ENCODE results near the gene TBCB.

The TBCB gene

DNA sequence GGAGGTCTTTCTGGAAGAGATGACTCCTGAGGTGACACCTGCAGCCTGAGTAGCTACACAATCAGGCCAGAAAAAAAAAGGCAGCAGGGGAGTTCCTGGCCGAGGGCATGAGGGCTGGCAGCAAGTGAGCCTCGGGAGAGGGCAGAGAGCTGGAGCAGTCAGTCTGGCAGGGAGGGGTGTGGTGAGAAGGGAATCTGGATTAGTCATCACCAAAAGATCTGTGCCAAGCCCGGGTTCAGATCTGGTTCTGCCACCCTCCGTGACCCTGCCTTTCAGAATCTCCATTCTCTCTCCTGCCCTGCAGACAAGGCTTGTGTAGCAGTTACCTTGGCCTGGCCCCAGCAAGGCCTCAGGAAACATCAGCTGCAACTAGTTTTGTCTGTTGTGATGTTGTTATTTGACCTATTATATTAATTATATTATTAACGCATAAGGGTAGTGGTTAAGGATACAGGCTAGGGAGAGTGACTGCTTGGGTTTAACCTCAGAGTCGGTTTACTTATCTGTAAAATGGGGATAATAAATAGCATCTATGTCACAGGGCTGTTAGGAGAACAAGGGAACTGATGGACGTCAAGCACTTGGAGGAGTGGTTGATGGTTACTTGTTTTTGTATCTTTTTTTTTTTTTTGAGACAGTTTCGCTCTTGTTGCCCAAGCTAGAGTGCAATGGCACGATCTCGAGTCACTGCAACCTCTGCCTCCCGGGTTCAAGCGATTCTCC is 21.9 kb downstream of the TBCB start:
- DNase-seq (ENCODE audit: low spot score) = no peak

DNA sequence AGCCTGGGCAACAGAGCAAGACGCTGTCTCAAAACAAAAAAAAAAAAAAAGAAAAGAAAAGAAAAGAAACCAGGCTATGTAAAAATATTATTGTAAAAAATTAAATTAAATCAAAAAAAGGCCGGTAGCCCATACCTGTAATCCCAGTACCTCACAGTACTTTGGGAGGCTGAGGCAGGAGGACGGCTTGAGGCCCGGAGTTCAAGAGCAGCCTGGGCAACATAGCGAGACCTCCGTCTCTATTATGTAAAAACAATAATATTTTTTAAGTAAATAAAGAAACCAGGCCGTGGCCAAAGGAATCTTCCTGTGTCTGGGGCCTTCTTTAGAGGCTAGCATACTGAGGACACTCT is 23.8 kb downstream of the TBCB start:
- DNase-seq (ENCODE audit: low spot score) = no peak

DNA sequence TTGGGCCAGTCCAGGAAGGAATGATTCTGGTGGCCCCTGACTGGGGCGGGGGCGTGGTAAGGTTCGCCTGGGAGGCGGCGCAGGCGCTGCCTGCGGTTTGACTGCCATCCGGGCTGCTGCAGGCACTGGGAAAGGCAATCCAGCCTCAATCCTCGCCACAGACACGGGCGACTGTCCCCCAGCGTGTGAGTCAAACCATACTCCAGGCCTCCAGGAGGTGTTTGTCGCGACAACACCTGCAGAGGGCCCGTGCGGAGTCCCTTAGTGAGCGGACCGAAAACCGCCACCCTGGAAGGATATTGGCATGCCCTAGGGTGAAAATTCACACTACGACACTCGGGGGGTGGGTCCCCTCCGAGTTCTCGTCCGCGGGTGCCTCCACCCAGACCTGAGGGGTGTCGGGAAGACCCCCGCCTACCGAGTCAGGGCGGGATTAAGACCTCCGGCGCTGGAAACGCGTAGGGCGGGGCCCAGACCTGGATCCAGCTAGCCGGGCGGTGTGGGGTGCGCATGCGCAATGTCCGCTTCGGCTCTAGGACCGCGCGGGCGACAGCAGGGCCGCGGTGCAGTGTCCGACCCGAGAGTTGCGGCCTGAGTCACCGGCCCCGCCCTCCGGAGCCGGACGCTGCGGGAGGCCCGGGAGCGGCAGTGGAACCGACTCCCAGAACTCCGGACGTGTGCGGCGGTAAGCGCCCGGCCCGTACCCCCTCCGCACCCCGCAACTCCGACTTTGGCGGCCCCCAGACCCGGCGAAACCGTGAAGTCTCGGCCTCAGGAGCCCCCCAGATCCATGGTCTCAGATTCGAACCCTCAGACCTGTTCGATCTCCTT is 24.4 kb downstream of the TBCB start, which contains the start of gene CAPNS1:
Gene CAPNS1, plus strand, starts transcription at position 594 of the 831 bp plus-strand sequence. CDS start 946 bp downstream, outside the sequence.
- peak; percentile 98 for DNase-seq (ENCODE audit: low spot score)

DNA sequence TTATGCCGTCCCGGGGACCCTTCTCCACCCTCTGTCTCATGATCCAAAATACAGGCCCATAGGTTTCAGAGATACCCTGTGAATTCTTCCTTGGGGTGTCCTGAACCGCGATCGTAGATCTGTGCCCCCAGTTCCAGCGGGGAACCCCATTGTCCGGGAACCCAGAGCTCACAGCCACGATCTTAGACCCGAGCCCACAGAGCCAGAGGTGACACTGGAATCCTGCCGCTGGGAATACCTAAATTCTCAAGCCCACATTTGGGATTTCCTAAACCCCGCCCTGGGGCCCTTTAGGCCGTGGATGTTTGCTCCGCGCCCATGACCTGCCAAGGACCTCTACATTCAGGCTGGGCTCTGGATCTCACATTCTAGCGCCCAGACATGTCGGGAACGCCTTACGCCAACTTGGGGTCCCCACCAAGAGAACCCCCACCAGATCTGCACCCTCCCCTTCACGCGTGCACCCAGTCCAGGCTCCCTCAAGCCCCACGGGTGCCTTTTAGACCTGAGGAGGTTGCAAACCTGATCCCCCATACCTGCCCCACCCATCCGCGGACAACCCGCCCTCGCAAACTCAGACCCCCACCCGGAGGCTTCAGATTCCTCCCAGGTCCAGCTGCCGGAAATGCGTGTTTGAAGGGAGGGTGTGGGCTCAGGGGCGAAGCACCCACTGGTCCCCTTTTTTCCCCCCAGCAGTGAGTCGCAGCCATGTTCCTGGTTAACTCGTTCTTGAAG is 25.2 kb downstream of the TBCB start:
- peak; percentile 25 for DNase-seq (ENCODE audit: low spot score)

DNA sequence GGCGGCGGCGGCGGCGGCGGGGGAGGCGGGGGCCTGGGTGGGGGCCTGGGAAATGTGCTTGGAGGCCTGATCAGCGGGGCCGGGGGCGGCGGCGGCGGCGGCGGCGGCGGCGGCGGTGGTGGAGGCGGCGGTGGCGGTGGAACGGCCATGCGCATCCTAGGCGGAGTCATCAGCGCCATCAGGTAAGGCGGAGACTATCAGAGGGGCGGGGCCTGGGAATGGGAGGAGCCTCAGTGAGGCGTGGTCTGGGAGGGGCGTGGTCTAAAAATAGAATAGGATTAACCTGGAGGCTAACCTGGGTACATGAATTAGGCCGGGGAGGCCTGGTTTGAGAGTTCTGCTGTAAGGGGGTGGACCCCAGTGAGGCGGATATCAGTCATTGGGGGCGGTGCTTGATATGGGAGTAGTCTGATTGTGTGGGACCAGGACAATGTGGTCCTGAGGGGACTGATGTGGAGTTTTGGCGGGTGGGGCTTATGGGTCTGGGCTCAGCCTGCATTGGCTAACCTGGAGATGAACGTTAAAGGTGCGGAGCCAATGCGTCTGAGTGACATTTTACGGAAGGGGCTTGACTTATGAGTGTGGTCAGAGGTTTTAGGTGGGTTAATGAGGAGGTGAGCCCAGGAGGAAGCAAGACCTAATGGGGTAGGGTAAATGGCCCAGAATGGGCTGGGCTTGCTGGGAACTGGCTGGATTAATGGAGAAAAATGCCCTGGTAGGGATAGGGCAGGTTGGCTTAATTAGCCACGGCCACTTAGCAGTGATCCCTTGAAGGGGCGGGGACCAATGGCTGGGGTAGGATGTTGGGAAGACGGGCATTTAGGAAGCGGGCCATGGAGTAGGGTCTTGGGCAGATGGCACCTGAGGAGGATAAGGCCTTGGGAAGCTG is 26.0 kb downstream of the TBCB start:
- DNase-seq (ENCODE audit: low spot score) = peak; percentile 81

DNA sequence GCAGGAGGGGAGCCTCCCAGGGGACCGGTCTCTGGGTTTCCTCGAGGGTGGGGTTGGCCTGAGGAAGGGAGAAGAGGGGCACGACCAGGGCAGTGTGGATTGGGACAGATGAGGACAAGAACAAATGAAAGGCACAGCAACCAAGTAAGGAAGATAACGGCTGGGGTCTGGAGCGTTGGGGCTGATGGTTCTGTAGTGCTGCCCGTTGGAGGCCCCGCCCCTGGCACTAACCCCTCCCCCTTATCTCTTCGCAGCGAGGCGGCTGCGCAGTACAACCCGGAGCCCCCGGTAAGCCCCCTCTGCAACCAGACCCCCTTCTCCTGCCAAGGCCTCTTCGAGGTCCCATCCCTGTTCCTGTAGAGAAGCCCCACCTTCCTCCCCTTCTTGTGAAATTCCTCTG is 26.8 kb downstream of the TBCB start:
- DNase-seq (ENCODE audit: low spot score) = no peak

DNA sequence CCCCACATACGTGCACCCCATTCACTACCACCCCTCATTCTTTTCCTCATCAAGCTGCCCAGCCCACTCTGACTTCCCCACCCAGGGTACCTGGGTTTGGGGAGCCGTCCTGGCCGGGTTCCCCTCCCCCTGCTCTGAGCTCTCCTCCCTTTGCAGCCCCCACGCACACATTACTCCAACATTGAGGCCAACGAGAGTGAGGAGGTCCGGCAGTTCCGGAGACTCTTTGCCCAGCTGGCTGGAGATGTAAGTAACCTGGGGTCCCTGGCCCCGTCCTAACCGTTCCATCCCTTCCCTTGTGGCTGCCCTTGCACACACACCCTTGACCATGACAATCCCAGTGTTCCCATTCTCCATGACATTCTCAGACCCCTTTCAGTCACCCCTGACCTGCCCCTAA is 27.2 kb downstream of the TBCB start:
- no peak for DNase-seq (ENCODE audit: low spot score)

DNA sequence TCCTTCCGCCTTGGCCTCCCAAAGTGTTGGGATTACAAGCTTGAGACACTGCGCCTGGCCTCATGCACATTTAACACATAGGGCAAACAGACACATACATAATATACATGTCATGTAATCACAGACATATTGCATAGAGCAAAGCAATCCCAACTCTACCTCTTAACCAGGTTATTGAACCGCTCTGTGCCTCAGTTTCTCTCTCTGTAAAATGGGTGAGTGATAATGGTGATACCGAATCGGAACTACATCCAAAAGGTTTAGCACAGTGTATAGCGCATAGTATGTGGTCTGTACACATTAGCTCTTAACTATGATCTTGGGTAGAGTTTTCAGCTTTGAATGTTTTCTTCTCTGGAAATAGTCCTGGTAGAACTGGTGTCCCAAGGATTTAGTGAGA is 29.4 kb downstream of the TBCB start:
- DNase-seq (ENCODE audit: low spot score) = no peak

DNA sequence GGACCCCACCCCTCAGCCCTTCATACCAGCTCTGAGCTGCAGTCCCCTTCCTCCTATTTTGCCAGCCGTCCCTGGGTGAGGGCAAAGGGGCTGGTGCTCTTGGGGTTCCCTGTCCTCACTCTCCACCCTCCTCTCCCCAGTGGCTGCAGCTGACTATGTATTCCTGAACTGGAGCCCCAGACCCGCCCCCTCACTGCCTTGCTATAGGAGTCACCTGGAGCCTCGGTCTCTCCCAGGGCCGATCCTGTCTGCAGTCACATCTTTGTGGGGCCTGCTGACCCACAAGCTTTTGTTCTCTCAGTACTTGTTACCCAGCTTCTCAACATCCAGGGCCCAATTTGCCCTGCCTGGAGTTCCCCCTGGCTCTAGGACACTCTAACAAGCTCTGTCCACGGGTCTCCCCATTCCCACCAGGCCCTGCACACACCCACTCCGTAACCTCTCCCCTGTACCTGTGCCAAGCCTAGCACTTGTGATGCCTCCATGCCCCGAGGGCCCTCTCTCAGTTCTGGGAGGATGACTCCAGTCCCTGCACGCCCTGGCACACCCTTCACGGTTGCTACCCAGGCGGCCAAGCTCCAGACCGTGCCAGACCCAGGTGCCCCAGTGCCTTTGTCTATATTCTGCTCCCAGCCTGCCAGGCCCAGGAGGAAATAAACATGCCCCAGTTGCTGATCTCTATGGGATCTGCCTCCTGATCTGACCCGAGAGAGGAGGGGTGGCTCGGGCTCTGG is 34.6 kb downstream of the TBCB start:
- no peak for DNase-seq (ENCODE audit: low spot score)

DNA sequence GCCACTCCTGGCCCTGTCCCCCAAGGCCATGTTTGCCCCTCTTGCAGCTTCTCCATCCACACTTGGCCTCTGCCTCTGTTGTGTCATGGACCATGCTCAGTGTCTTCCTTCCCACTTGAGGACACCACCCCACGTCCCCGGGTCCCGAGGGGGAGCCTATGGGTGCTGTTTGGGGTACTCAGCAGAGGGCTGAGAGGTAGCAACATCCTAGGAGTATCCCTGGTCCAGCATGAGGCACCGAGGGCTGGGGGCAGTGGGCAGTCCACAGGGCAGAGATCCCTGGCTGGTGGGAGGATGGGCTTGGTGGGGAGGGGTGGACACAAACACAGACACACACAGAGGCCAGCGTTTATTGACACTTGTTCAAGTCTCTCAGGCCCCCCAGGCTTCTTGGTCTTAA is 35.3 kb downstream of the TBCB start:
- DNase-seq (ENCODE audit: low spot score) = no peak

DNA sequence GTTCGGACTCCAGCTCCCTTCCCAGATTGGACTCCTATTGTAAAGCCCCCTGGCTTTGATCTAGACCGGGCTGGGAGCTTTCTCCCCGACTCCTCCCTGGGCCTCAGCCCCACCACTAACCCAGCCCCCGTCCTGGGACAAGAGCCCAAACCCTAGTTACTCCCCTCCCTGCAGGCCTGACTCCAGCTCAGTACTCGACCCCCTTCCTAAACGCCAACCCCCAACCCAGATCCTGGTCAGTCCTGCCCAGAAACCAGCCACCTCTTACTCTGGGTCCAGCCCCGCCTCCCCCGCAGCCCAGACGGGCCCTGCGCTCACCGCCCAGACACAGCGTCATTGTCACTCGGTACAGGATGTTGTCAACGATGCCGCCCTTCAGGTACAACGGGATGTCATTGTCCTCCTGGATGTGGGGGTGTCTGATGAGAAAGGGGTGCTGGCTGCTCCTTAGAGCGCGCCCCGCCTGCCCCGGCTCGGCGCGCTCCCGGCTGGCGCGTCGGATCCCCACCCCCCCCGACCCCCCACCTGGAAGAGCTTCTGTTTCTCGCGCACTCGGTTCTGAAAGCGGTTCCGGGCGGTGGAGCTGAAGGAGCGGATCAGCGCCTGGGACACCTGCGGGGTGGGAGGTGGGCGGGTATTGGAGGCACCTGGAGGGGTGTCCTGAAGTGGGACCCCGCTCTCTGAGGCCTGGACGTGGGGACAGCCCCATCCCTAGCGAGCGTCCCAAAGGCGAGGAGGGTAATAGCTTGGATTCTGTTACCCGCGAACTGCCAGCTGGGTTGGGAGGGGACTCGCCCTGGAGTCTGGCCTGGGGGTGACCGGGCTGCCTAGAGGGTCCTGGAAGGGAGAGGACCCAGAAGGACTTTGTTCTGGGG is 36.1 kb downstream of the TBCB start:
- DNase-seq (ENCODE audit: low spot score) = no peak

DNA sequence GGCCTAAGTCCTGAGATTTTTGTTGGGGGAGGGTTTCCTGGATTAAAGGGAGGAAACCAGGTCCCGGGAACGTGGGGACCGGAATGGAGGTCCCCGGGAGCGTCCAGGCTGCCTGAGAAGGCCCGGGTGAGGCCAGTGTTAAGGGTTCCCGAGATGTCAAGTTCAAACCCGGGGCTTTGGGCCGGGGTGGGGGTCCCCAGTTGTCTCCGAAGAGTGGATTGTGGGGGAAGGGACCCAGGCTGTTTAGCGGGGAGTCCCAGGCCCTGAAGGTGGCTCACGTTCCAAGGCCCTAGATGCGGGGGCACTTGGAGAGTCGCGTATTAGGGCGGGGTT is 36.7 kb downstream of the TBCB start:
- DNase-seq (ENCODE audit: low spot score) = no peak

DNA sequence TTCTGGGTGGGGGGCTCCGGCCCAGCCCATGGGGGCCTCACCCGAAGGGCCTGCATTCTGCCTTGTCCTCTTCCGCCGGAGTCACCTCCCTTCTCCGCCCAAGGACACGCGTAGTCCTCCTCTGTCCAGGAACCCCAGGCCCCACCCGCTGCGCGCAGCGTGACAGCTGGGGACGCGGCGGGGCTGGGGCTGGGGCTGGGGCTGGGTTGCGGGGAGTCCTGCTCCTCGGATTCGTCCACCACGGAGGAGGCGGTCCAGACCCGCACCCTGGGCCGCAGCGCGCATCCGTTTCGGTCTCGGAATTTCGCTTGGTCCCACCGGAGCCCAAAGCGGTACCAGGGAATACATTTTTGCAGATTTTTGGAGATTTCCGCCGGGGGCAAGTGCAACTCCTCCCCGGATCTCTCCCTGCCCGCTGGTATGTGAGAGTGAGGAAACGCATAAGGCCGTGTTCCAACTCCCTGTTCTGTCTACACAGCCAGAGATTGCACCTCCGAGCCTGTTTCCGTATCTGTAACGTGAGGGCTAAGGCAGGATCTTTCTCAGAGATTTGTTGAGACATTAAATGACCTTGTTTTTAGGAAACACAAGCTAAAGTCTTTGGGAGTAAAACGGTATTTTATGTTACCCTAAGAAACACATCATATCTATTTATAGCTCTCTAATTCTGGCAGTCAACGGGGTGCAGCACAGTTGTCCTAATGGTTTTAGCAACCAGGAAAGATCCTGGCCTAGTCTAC is 37.3 kb downstream of the TBCB start, which contains the start of gene COX7A1:
Gene COX7A1, minus strand, starts transcription at position 96 of the 740 bp plus-strand sequence. Its CDS starts 40 bp downstream, at position 56.
- DNase-seq (ENCODE audit: low spot score) = no peak

DNA sequence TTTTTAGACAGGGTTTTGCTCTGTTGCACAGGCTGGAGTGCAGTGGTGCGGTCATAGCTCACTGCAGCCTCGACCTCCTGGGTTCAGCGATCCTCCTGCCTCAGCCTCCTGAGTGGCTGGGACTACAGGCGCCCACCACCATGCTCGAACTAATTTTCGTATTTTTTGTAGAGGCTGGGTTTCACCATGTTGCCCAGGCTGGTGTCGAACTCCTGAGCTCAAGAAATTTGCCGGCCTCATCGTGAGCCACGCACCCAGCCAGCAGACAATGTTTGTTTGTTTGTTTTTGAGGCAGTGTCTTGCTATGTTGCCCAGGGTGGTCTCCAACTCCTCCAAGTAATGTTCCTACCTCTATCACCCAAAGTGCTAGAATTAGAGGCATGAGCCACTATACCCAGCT is 37.9 kb downstream of the TBCB start:
- DNase-seq (ENCODE audit: low spot score) = no peak

DNA sequence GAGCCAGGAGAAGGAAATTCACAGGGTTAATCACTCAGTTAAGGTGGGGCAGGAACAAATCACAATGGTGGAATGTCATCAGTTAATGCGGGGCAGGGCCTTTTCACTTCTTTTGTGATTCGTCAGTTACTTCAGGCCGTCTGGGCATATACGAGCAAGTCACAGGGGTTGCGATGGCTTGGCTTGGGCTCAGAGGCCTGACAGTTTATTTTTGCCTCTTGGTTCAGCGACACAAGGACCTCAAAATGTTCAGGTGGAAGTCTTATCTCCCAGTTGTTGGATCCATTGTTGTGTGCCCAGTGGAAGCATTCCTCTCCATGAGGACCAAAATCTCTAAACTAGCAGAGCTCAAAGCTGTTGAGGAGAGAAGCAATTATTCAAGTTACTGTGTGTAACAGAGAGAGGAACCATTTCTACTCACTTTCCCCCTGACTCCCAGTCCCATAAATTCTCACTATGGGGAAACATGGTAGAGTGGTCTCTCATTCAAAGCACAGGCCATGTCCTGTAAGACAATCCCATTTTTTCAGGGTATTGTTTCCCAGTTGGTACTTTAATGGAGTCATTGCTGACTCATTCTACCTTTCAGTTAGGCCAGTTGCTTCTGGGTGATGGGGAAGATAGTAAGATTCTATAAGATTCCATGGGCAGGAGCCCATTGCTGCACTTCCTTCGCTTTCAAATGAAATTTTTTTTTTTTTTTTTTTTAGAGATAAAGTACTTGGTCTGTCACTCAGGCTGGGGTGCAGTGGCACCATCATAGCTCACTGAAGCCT is 45.7 kb downstream of the TBCB start:
- DNase-seq (ENCODE audit: low spot score) = no peak

DNA sequence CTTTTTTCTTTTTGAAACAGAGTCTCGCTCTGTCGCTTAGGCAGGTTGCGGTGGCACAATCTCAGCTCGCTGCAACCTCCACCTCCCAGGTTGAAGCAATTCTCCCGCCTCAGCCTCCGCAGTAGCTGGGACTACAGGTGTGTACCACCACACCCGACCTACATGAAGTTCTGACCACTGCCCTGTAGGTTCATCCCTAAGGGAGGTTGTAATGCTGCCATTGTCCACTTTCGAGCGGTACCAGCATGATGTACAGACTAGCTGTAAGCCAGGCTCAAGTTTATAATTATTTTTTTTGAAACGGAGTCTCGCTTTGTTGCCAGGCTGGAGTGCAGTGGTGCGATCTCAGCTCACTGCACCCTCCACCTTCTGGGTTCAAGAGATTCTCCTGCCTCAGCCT is 48.5 kb downstream of the TBCB start:
- DNase-seq (ENCODE audit: low spot score) = no peak

DNA sequence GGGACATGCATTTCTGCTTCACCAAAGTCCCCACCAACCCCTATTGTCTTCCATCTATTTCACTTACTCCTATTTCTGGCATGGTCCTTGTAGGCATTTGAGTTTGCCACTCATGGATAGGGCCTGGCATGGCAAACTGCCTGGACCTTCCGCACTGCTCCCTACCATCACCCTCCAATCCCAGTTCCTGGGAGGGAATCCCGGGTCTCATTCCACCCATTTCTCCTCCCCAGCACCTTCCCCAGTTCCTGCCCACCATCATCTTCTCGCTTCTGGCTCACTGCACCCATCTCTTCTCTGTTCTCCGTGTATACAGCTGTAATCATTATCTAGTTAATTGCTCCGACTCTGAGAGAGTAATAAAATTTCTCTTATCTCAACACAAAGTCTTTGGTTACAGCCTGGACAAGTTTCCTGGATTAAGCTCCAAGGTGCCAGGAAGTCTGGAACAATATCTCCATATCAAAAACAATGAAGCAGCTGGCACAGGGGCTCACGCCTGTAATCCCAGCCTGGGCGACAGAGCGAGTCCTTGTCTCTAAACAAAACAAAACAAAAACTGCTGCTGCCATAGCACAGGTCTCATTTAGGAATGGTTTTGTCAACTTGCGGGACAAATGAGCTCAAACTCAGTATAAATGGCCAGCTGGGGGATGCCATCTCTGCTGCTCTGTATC is 54.0 kb downstream of the TBCB start:
- DNase-seq (ENCODE audit: low spot score) = no peak

DNA sequence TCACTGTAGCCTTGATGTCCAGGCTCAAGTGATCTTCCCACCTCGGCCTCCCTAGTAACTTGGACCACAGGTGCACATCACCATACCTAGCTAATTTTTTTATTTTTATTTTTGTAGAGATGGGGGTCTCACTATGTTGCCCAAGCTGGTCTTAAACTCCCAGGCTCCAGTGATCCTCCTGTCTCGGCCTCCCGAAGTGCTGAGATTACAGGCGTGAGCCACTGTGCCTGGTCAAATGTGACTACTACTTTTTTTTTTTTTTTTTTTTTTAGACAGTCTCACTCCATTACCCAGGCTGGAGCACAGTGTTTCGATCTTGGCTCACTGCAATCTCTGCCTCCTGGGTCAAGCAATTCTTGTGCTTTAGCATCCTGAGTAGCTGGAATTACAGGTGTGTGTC is 57.6 kb downstream of the TBCB start:
- no peak for DNase-seq (ENCODE audit: low spot score)
